Erythroblast (primary cell): Measurements from ENCODE around the gene NAV3.

Source experiments
- GATA1 ChIP-seq: IDR thresholded peaks from 2 replicates; pipeline ENCODE4 v1.6.1; 2011; ENCODE audit warnings: low read depth, mild to moderate bottlenecking, control low read depth, low read length, moderate library complexity
- POLR2A ChIP-seq: IDR thresholded peaks from 2 replicates; pipeline ENCODE4 v1.6.1; 2011; ENCODE audit warnings: mild to moderate bottlenecking, low read length

GRCh38 chr12:78037707-78038106 lies 207.0 kb downstream of the NAV3 start:
- no peak for TF ChIP-seq POLR2A
- TF ChIP-seq GATA1, result no peak
